ENCODE results near the gene FAM161A.

- no peak for TF ChIP-seq SUZ12 (IDR thresholded peaks at IDR 0.05; ENCODE audit: extremely low read depth, insufficient read depth, insufficient read length)
- TF ChIP-seq YY1 (IDR thresholded peaks at IDR 0.05; ENCODE audit: insufficient read depth, insufficient read length): no peak
Measured at GRCh38 chr2:61789807-61790602, 63.9 kb downstream of the FAM161A start.
